Measurements from ENCODE around the gene FOXI1.
"Not testable (repeated sequence)": the region's sequence is repeated elsewhere in the genome, so short reads cannot be mapped to it uniquely, and the experiment has no call there.

FOXI1 gene

DNA sequence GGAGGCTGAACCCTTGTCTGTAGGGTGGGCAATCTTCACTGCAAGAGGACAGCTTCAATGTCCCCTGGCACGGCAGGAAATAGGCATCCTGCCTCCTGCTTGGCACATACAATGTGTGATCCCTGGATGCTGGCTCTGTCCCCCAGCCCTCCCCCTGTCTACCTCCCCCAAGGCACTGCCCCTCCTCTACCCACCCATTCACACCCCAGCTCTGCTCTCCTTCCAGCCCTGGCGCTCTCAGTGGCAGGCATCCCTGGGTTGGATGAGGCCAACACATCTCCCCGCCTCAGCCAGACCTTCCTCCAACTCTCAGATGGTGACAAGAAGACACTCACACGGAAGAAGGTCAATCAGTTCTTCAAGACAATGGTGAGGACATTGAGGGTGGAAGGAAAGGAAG, 24.1 kb upstream of the FOXI1 start:
- H3K27me3 ChIP-seq = no peaks in the 10 kb centered on the region
- TF ChIP-seq, protein P1, sequence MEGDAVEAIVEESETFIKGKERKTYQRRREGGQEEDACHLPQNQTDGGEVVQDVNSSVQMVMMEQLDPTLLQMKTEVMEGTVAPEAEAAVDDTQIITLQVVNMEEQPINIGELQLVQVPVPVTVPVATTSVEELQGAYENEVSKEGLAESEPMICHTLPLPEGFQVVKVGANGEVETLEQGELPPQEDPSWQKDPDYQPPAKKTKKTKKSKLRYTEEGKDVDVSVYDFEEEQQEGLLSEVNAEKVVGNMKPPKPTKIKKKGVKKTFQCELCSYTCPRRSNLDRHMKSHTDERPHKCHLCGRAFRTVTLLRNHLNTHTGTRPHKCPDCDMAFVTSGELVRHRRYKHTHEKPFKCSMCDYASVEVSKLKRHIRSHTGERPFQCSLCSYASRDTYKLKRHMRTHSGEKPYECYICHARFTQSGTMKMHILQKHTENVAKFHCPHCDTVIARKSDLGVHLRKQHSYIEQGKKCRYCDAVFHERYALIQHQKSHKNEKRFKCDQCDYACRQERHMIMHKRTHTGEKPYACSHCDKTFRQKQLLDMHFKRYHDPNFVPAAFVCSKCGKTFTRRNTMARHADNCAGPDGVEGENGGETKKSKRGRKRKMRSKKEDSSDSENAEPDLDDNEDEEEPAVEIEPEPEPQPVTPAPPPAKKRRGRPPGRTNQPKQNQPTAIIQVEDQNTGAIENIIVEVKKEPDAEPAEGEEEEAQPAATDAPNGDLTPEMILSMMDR (IDR thresholded peaks at IDR 0.05; ENCODE audit: low read depth, low read length) = no peak
- DNase-seq = no peak
- H3K4me3 ChIP-seq (ENCODE audit: low read depth, low read length) = no peak overlapping the region
- no peaks in the 10 kb centered on the region for H3K4me1 ChIP-seq
- H3K9me3 ChIP-seq = no peaks in the 10 kb centered on the region
- H3K36me3 ChIP-seq = no peaks in the 10 kb centered on the region

DNA sequence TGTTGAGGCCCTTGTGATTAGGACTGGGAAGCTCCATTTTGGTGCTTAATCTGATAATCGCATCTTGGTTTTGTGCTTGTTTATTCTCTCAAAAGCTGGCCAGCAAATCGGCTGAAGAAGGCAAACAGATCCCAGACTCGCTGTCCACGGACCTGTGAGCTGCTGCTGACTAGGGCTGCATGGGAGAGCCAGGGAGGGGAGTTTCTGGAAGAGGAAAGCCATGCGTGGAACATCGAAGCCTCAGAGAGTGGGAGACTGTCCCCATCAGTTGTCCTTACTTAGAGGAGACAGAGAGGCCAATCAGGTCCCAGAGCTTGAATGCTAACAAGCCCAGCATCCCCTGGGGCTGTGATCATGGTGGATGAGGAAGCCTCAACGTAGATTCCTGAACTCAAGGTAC, 23.0 kb upstream of the FOXI1 start:
- no peak for DNase-seq
- Histone ChIP-seq H3K9me3 (no peaks in the 10 kb centered on the region), H3K4me1 (no peaks in the 10 kb centered on the region), H3K4me3 (ENCODE audit: low read depth, low read length) (no peak overlapping the region), H3K27me3 (no peaks in the 10 kb centered on the region), H3K36me3 (no peaks in the 10 kb centered on the region)
- TF ChIP-seq, protein P1 (IDR thresholded peaks at IDR 0.05; ENCODE audit: low read depth, low read length) = no peak

DNA sequence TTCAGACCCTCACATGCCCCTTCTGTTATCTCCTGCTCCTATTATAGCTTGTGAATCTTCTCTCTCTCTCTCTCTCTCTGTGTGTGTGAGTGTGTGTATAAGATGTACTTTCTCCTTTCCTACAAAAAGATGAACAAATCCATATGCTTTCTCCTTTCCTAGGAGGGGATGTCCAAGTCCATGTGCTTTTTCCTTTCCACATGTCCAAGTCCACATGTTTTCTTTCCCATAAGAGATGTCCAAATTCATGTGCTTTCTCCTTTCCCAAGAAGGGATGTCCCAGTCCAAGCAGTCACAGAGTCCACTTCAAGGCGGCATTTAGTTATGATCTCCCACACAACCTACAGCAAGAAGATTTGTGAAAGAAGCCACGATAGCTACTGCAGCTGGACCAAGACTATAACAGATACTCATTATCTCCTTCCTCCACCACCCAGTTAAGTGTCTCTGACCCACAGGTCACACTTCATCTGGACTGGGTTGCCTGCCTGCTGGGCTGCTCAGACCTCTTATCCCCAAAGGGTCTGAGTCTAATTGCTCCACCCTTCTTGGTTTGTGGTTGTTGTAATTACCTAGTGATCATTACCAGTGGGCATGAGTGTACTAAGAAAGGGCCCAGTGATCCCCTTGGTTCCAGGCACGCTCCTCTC, 18.4 kb upstream of the FOXI1 start:
- DNase-seq = no peak
- no peaks in the 10 kb centered on the region for H3K27me3 ChIP-seq
- TF ChIP-seq, protein P1 (IDR thresholded peaks at IDR 0.05; ENCODE audit: low read depth, low read length) = no peak
- no peaks in the 10 kb centered on the region for H3K4me1 ChIP-seq
- H3K4me3 ChIP-seq (ENCODE audit: low read depth, low read length) = no peak overlapping the region
- no peaks in the 10 kb centered on the region for H3K9me3 ChIP-seq
- no peaks in the 10 kb centered on the region for H3K36me3 ChIP-seq

DNA sequence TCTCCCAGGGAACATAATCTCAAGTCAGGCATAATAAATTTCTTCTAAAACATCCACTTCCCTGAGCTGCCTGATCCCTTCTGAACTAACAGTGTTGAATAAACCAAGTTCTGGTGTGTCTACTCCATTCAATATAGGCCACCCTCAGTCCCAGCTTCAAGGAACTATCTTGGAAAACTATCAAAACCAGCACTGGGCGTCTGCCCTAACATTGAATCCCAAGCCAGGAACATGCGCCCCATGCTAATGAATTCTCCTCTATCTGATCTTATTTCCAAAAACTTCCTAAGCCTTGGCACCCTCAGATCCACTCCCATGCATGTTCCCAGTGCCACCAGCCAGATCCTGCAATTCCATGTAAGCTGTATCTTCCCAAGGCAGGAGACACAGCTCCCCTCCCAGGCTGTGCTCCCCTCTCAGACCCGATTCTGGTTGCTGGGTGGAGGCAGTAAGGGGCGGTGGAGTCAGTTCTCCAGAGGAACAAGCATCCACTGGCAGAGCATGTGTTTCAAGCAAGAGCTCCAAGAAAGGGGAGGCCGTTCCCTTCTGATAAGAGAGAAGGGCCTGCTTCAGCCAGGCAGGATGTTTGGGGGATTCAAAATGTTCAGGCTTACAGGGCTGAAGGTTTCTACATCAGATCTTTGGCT, 13.1 kb upstream of the FOXI1 start:
- no peak overlapping the region for H3K4me3 ChIP-seq (ENCODE audit: low read depth, low read length)
- no peaks in the 10 kb centered on the region for H3K4me1 ChIP-seq
- no peaks in the 10 kb centered on the region for H3K27me3 ChIP-seq
- H3K9me3 ChIP-seq = no peaks in the 10 kb centered on the region
- DNase-seq = no peak
- H3K36me3 ChIP-seq = no peaks in the 10 kb centered on the region
- TF ChIP-seq, protein P1 (IDR thresholded peaks at IDR 0.05; ENCODE audit: low read depth, low read length) = no peak

DNA sequence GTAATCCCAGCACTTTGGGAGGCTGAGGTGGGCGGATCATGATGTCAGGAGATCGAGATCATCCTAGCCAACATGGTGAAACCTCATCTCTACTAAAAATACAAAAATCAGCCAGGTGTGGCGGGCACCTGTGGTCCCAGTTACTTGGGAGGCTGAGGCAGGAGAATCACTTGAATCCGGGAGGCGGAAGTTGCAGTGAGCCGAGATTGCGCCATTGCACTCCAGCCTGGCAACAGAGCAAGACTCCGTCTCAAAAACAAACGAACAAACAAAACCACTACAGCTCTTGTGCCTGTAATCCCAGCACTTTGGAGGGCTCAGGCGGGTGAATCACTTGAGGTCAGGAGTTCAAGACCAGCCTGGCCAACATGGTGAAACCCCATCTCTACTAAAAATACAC, 11.4 kb upstream of the FOXI1 start:
- H3K4me1 ChIP-seq; H3K4me3 ChIP-seq (ENCODE audit: low read depth, low read length); H3K36me3 ChIP-seq; H3K27me3 ChIP-seq; DNase-seq; H3K9me3 ChIP-seq: not testable (repeated sequence)

DNA sequence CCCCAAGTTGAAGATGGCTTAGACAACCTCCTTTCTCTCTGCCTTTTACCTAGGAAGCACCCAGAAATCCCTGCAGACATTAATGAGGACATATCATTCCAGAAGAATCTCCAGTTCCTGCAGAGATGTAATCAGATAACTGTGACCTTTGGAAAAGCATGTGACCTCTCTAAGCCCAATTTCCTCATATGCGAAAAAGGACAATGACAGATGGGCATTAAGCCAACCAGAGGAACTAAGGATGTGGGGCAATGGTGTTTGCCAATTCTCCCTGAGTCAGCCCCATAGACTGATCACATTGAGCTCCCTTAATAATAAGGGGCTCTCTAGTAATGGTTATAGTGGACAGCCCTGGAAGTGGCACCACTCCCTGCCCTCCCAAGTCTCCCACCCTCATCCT, 10.1 kb upstream of the FOXI1 start:
- no peak for DNase-seq
- Histone ChIP-seq H3K36me3 (no peaks in the 10 kb centered on the region), H3K9me3 (no peaks in the 10 kb centered on the region), H3K4me1 (no peaks in the 10 kb centered on the region), H3K27me3 (no peaks in the 10 kb centered on the region), H3K4me3 (ENCODE audit: low read depth, low read length) (no peak overlapping the region)
- TF ChIP-seq, protein P1 (IDR thresholded peaks at IDR 0.05; ENCODE audit: low read depth, low read length) = no peak
